ENCODE measurements around the gene KCNH5. TPM values are rescaled to one million over a fixed set of nuclear protein-coding genes. Genes with fewer than 3 reads are reported as not detected.

Gene KCNH5
- total RNA-seq, 2 donors from 2014 or later, result not detected

- H3K4me1 ChIP-seq (ENCODE audit: control insufficient read depth in 1 of 2, low read depth in 2 of 2), result no peaks in the 10 kb centered on the region
- ATAC-seq (ENCODE audit: insufficient number of reproducible peaks, low FRiP score, low read depth) (no peak), DNase-seq (ENCODE audit: low spot score) (no peak)
- H3K4me3 ChIP-seq, result no peak overlapping the region
- TF ChIP-seq CTCF (IDR thresholded peaks at IDR 0.05), result no peak
- H3K9me3 ChIP-seq, result no peaks in the 10 kb centered on the region
- no peaks in the 10 kb centered on the region for H3K27me3 ChIP-seq (replicated peaks; ENCODE audit: insufficient read depth)
- no peaks in the 10 kb centered on the region for H3K36me3 ChIP-seq
- no peak overlapping the region for H3K27ac ChIP-seq
Observed at GRCh38 chr14:62662811-62663455, 382.3 kb downstream of the KCNH5 start.

GRCh38 chr14:62661818-62662217 is 383.4 kb downstream of the KCNH5 start:
- Histone ChIP-seq H3K36me3 (no peaks in the 10 kb centered on the region), H3K9me3 (no peaks in the 10 kb centered on the region), H3K4me1 (ENCODE audit: control insufficient read depth in 1 of 2, low read depth in 2 of 2) (no peaks in the 10 kb centered on the region), H3K4me3 (no peak overlapping the region), H3K27me3 (replicated peaks; ENCODE audit: insufficient read depth) (no peaks in the 10 kb centered on the region), H3K27ac (no peak overlapping the region)
- no peak for DNase-seq (ENCODE audit: low spot score)
- no peak for TF ChIP-seq CTCF (IDR thresholded peaks at IDR 0.05)
- ATAC-seq (ENCODE audit: insufficient number of reproducible peaks, low FRiP score, low read depth), result no peak

GRCh38 chr14:62658631-62659030 is 386.6 kb downstream of the KCNH5 start:
- Histone ChIP-seq H3K4me1 (ENCODE audit: control insufficient read depth in 1 of 2, low read depth in 2 of 2) (no peaks in the 10 kb centered on the region), H3K27me3 (replicated peaks; ENCODE audit: insufficient read depth) (no peaks in the 10 kb centered on the region), H3K4me3 (no peak overlapping the region), H3K27ac (no peak overlapping the region), H3K9me3 (no peaks in the 10 kb centered on the region), H3K36me3 (no peaks in the 10 kb centered on the region)
- DNase-seq (ENCODE audit: low spot score), result no peak
- no peak for ATAC-seq (ENCODE audit: insufficient number of reproducible peaks, low FRiP score, low read depth)
- no peak for TF ChIP-seq CTCF (IDR thresholded peaks at IDR 0.05)

- Histone ChIP-seq H3K4me1 (ENCODE audit: control insufficient read depth in 1 of 2, low read depth in 2 of 2) (no peaks in the 10 kb centered on the region), H3K9me3 (no peaks in the 10 kb centered on the region), H3K27me3 (replicated peaks; ENCODE audit: insufficient read depth) (no peaks in the 10 kb centered on the region), H3K36me3 (no peaks in the 10 kb centered on the region), H3K27ac (no peak overlapping the region), H3K4me3 (no peak overlapping the region)
- no peak for TF ChIP-seq CTCF (IDR thresholded peaks at IDR 0.05)
- DNase-seq (ENCODE audit: low spot score), result no peak
- ATAC-seq (ENCODE audit: insufficient number of reproducible peaks, low FRiP score, low read depth), result no peak
Observed at GRCh38 chr14:62657376-62657775, 387.9 kb downstream of the KCNH5 start.

- TF ChIP-seq CTCF (IDR thresholded peaks at IDR 0.05), result no peak
- no peaks in the 10 kb centered on the region for H3K4me1 ChIP-seq (ENCODE audit: control insufficient read depth in 1 of 2, low read depth in 2 of 2)
- H3K36me3 ChIP-seq, result no peaks in the 10 kb centered on the region
- no peak for DNase-seq (ENCODE audit: low spot score)
- H3K27me3 ChIP-seq (replicated peaks; ENCODE audit: insufficient read depth), result no peaks in the 10 kb centered on the region
- ATAC-seq (ENCODE audit: insufficient number of reproducible peaks, low FRiP score, low read depth), result no peak
- no peak overlapping the region for H3K27ac ChIP-seq
- H3K4me3 ChIP-seq, result no peak overlapping the region
- H3K9me3 ChIP-seq, result no peaks in the 10 kb centered on the region
Observed at GRCh38 chr14:62655166-62655565, 390.1 kb downstream of the KCNH5 start.

All from thoracic aorta (tissue), 2 donors.